Hindlimb muscle (tissue), 1 donor: ENCODE results near the gene LYSMD2. TPM values are rescaled to one million over a fixed set of nuclear protein-coding genes. Genes with fewer than 3 reads are reported as not detected.
"Not testable (repeated sequence)": the region's sequence is repeated elsewhere in the genome, so short reads cannot be mapped to it uniquely, and the experiment has no call there.

Source experiments
- DNase-seq: peaks from one replicate; pipeline ENCODE4 v3.0.0-alpha.2; 2013
- polyA plus RNA-seq: library from polyadenylated mRNA; unstranded; fragments of 120-200 nt; gene quantifications from one replicate; pipeline ENCODE4 v1.2.1, GENCODE V29; 2013; ENCODE audit not compliant: insufficient read length

The LYSMD2 gene
- 7.4 TPM for polyA plus RNA-seq

- DNase-seq = peak; percentile 75
These were observed at the start of gene LYSMD2 for GRCh38 chr15:51737522-51738305. TSS of gene LYSMD2 (minus strand) at chr15:51737655. CDS start at chr15:51737622, 33 bp downstream.

DNA sequence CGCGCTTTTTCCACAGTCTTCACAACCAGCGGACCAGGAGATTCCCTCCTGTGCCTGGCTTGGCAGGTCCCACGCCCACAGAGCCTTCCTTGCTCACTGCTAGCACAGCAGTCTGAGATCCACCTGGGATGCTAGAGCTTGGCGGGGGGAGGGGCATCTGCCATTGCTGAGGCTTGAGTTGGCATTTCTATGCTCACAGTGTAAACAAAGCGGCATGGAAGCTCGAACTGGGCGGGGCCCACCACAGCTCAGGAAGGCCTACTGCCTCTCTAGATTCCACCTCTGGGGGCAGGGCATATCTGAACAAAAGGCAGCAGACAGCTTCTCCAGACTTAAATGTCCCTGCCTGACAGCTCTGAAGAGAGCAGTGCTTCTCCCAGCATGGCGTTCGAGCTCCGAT is 49.7 kb upstream of the LYSMD2 start:
- DNase-seq = not testable (repeated sequence)

DNA sequence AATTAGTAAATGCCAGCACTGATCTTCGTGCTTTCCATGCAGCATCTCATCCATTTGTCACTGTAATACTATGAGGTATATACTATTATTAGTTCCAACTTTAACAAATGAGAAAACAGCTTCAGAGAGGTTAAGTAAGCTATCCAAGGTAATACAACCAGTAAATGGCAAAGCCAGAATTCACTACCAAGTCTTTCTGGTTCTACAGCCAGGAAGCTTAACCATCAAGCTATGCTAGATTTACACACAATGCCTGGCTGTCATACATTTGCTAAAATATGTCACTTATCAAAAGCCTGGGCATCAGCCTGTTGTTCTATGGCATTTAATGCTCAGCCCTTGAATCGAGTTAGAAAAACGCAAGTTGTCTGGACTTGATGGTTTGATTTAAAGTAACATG is 46.5 kb upstream of the LYSMD2 start:
- DNase-seq = no peak

GRCh38 chr15:51782357-51782896 is 45.0 kb upstream of the LYSMD2 start:
- no peak for DNase-seq

DNA sequence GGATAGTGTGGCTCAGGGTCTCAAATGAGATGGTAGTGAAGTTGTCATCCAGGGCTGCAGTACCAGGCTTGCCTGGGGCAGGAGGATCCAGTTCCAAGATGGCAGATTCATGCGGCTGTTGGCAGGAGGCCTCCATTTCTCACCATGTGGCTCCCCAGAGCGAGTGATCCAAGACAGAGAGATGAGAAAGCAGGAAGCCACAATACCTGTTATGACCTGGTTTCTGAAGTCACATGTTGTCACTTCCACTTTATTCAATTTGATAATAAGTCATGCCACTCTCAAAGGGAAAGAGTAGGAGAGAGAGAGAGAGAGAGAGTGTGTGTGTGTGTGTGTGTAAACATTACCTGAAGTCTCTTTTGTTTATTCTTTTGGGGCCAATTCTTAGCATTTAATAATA is 44.1 kb upstream of the LYSMD2 start:
- DNase-seq = no peak

- DNase-seq = no peak
These were observed 43.2 kb upstream of the LYSMD2 start for GRCh38 chr15:51780636-51781035.

GRCh38 chr15:51776952-51777569 is 39.6 kb upstream of the LYSMD2 start:
- DNase-seq = peak; percentile 74

GRCh38 chr15:51775967-51776816 is 38.7 kb upstream of the LYSMD2 start:
- DNase-seq = peak; percentile 36

GRCh38 chr15:51774916-51775315 is 37.5 kb upstream of the LYSMD2 start:
- DNase-seq = no peak

GRCh38 chr15:51771773-51772172 is 34.3 kb upstream of the LYSMD2 start:
- DNase-seq = no peak

DNA sequence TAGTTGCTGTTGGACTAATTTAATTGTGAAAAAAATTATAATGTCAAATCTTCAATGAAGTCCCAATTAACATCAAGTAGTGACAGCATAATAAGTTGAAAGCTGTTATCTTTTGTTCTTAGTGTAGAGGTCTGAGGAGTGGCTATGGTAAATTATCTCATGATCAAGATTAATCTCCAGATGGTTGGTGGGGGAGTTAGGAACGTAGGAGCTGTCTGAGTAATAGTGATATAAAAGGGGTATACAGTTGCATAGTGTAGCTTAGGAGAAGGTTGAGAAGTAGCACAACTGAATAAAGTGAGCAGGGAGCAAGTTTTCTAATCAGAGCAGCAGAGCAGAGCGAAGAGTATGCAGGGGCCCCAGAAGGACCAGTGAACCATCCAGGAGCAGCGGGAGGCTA is 33.4 kb upstream of the LYSMD2 start:
- DNase-seq = no peak

GRCh38 chr15:51768018-51768417 is 30.6 kb upstream of the LYSMD2 start:
- DNase-seq = no peak

DNA sequence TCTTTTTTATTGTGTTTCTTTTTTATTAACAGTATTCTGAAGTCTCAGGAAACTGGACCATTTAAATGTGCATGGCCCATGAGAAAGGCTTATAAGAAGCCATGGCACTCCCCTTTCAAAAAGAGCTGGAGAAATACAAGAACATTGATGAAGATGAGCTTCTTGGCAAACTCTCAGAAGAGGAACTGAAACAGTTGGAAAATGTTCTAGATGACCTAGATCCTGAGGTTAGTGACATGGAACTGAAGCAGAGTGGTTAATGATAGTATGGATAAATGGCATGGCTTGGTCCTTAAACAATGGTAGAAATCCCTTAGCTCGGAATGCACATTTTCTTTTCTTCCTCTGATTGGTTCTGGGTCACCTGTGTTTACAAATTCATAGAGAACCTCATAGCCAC is 28.9 kb upstream of the LYSMD2 start:
- no peak for DNase-seq

- no peak for DNase-seq
These were observed 28.3 kb upstream of the LYSMD2 start for GRCh38 chr15:51765751-51766150.

DNA sequence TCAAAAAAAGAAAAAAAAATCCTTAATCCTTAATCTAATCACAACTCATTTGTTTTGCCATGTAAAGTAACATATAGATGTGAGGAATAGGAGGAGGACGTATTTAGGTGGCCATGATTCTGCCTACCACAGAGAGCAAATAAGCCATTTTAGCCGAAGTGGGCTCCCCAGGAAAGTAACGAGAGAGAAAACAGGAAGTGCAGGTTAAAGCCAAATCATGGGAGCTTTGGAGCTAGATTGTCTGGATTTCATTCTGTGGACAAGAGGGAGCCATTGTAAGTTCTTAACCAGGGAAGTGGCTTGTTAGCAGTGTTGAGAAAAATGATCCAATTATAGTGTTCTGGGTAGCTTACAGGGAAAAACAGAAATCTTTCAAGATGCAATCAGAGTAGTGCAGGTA is 23.4 kb upstream of the LYSMD2 start:
- no peak for DNase-seq

GRCh38 chr15:51759557-51760070 is 22.2 kb upstream of the LYSMD2 start:
- DNase-seq = peak; percentile 57

DNA sequence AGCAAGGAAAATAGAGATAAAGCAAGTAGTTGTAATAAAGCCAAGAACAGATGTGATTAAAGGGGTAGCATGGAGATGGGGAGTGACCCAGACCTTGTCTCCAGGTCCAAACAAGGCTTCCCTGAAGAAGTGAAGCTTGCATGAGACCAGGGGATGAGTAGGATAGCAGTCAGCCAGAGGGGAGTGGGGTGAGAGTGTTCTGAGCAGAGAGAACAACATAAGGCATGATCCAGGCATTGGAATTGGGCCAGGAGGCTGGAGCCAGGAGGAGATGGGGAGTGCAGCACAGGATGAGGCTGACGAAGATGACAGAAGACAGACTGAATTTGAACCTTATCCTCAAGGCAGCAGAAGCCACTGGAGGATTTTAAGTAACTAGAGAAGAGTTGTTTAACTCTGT is 21.2 kb upstream of the LYSMD2 start:
- peak; percentile 48 for DNase-seq

DNA sequence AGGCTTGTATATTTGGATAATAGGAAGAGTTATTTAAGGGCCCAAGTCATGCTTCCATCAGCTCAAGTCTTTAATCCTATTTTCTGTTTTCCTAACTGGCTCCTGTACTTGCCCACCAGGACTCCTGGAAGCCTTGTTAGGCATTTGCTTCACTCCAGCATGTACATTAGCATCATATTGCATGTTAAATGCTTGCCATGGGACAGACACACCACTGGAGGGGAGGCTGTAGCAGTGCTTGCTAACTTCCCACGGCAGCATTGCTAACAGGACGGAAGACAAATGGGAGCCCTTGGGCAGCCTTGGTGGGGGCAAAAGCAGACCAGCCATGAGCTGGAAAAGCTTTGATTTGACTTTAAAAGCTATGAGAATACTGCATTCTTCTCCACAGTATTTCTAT is 20.0 kb upstream of the LYSMD2 start:
- DNase-seq = no peak

GRCh38 chr15:51756482-51756881 is 19.0 kb upstream of the LYSMD2 start:
- DNase-seq = no peak

DNA sequence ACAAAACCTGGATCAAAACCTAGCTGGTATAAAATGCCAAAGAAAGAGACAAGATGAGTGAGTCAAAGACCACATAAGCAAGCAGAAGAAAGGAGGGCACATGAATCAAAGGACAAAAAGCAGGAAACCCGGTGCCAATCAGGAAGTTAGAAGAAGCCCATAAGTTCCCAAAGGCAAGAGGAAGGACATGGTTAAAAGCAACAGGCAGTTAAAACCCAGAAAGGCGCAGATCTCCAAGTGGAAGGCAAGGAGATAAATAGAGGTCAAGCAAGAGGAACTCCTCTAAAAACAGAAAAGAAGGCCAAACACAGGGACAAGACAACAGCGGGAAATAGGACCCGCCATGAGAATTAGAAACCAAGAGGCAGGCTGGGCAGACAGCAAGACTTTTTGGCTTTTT is 18.3 kb upstream of the LYSMD2 start:
- DNase-seq = no peak

- DNase-seq = no peak
These were observed 16.8 kb upstream of the LYSMD2 start for GRCh38 chr15:51754267-51754666.

- DNase-seq = no peak
These were observed 15.4 kb upstream of the LYSMD2 start for GRCh38 chr15:51752888-51753287.
